GM21367 (cell line): ENCODE measurements around the gene KCNC1.

Experiments used
- ATAC-seq: cut with Tn5 transposase; IDR thresholded peaks from one replicate; pipeline ENCODE4 v1.9.1; 2021; ENCODE audit not compliant: unreplicated experiment

The KCNC1 gene

GRCh38 chr11:17734418-17734911 lies at the start of gene KCNC1:
Gene KCNC1 (plus strand): TSS chr11:17734781. CDS start chr11:17736003, 1,222 bp downstream.
- no peak for ATAC-seq

GRCh38 chr11:17686231-17686980 lies 48.2 kb upstream of the KCNC1 start:
- no peak for ATAC-seq

DNA sequence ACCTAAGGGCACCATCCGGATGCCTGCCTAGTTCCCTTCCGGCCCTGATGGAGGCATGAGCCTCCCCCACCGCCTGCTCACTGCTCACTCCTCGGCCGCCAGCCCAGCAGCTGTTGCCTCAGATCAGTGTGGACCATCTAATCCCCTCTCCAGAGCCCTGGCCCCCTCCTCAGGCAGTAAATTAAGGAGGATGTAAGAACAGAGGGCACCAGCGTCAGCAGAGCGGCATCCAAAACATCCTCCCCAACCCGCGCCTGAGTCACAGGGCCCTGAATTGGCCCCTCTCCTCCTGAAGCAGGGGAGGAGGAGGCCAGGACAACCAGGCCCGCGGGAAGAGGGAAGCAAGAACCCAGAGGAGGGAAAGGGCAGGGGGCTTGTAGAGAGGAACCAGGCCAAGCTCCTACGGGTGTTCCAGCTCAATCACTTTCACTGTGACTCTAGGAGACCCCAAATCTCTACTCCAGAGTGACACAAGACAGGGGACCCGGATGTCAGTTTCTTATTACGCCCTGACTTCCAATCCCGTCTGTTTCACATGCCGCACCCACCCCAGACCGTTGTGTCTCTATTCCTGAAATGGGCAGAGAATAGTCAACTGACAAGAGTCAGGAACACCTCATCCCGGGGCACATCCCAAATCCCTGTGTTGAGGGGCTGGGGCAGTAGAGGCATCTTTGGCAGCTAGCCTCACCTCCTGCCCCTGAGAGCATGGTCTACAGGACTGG lies 46.5 kb upstream of the KCNC1 start:
- no peak for ATAC-seq

DNA sequence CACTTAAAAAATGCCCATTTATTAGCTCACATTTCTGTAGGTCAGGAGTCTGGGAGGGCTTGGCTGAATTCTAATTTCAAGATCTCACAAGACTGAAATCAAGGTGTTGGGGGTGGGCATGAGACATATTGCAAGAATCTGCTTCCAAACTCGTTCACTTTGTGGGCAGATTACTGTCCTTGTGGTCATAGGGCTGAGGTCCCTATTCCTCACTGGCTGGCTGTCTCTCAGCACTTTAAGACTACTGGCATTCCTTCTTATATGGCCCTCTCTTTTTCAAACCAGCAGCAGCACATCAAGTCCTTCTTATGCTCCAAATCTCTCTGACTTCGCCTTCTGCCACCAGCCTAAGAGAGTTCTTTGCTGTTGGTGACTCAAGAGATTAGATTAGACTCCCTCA lies 43.0 kb upstream of the KCNC1 start:
- ATAC-seq, result no peak

GRCh38 chr11:17691976-17692375 lies 42.6 kb upstream of the KCNC1 start:
- no peak for ATAC-seq

DNA sequence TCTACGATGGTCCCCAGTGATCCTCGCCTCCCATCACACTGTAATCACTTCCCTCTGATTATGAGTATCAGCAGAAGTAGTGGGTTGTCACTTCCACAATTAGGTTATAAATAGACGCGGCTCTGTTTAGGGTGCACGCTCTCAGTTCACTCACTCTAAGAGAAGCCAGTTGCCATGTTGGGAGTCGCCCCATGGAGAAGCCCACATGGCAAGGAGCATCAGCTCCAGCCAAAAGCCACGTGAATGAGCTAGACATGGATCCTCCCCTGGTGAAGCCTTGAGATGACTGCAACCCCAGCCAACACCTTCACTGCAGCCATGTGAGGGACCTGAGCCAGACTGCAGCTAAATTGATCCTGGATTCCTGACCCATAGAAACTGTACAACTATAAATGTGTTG lies 41.6 kb upstream of the KCNC1 start:
- ATAC-seq, result no peak

- ATAC-seq, result no peak
Observed at GRCh38 chr11:17693531-17693930, 41.0 kb upstream of the KCNC1 start.

DNA sequence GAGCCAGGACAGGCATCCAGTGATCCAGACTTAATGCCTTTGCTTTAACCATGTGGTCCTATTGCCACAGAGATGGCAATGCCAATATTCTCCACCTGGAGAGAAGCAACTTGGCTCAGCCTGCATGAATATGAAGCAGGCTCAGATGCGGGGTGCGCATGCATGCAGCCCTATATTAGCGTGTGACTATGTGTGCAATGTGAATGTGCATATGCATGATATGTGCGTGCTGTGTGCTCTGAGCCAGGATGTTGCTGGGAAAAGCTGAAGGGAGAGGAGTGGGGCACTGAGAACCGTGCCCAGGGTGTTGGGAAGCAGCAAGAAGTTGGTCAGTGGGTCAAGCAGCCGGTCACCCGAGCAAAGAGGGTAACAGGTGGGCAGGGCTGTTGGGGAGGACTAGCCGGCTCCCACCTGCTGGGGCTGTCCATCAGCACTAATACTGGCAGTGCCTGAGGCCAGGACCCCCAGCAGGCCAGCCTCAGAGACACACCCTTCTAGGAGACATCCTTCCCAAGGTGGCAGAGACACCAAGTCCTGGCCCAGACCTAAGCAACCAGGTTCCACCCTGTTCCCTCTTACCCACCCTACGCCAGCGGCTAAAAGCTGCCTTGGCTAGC lies 40.0 kb upstream of the KCNC1 start:
- no peak for ATAC-seq

DNA sequence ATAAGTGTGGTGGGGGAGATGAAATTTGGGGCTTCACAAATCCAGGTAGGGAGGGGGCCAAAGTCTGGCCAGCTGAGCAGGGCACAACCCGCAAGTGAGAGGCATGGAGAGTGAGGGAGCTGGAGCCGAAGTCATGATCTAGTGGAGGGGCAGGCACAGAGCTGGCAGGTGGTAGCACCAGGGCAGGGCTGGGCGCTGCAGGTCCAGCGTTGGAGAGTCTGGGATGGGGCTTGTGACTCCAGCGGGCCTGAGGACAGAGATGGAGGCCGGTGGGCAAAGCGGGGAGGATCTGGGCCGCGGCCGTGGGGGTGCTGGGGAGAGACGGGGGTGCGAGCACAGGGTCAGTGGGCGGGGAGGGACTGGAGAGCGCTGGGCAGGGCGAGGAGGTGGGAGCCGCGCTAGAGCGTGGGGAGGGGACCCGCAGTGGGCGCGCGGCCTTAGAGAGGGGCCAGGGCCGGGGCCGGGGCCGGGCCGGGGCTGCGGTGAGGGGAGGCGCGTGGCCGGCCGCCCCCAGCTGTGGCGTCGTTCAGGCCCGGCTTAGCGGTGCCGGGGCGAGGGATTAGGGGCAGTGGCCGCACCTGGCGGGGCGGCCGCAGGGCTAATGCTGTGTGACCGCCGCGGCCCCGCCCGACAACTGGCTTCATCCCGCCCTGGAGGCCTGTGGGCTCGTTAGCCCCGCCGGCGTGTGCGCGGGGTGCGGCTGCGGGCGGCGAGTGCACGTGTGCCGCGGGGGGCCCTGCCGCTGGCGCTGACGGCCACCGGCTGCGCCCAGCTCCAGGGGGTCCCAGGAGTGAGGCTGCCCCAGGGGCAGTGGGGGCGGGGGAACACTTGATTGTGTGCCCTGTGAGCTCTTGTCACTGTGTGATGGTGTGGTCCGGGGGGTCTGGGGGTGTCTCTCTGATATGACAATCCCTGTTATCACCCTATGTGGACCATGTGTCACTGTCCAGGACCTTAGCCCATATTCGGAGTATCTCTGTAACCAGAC lies 38.8 kb upstream of the KCNC1 start:
- ATAC-seq, result no peak

DNA sequence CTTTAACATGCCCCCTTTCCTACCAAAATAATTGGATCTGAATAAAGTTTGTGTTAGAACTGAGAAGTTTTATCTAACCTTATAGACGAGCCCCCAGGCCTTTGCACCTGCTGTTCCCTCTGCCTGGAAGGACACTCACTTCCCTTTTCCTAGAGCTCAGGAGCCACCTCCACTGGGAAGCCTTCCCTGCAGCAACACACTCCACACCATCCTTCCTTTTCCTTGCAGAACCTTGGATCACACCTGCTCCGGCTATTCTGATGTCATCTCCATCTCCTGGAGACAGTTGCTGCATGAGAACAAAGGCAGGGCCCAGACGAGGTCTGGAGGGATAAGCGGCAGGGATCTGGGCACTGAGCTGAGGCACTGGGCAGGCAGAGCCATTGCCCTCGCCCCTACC lies 37.8 kb upstream of the KCNC1 start:
- no peak for ATAC-seq

GRCh38 chr11:17697175-17697949 lies 37.2 kb upstream of the KCNC1 start:
- no peak for ATAC-seq

- ATAC-seq, result no peak
Observed at GRCh38 chr11:17699147-17700114, 35.1 kb upstream of the KCNC1 start.

- no peak for ATAC-seq
Observed at GRCh38 chr11:17700991-17701390, 33.6 kb upstream of the KCNC1 start.

DNA sequence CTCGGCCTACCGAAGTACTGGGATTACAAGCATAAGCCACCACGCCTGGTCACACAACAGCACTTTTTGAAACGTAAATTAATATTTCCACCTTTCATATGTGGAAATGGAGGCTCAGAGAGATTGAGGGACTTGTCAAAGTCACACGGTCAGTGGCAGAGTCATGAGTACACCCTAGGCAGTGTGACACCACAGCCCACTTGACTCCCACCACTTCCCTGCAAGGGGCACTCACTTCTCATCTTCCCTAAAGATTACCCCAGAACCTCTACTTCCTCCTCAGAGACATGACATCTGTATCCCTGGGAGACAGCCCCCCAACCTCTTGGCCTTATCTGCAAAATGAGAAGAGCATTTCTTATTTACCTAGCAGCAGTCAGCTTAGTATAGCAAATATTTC lies 31.7 kb upstream of the KCNC1 start:
- ATAC-seq, result no peak

- no peak for ATAC-seq
Observed at GRCh38 chr11:17703951-17704350, 30.6 kb upstream of the KCNC1 start.

DNA sequence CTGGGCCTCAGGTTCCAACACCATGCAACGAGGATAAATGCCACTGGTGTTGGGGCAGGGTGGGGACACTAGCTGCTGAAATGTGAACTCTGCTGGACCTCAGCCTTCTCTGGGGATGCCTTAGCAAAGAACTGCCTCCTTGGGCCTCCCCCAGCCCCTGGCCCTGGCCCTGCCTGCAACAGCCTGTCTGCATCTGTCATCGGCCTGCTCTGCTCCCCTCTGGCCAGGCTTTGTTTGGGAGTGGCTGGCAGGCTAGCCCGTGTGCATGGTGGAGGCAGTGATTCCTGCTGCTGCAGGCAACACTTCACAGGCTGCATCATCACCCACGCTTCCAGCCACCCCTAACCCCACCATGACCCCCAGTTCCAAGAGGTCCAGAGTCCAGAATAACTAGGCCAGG lies 26.8 kb upstream of the KCNC1 start:
- no peak for ATAC-seq

DNA sequence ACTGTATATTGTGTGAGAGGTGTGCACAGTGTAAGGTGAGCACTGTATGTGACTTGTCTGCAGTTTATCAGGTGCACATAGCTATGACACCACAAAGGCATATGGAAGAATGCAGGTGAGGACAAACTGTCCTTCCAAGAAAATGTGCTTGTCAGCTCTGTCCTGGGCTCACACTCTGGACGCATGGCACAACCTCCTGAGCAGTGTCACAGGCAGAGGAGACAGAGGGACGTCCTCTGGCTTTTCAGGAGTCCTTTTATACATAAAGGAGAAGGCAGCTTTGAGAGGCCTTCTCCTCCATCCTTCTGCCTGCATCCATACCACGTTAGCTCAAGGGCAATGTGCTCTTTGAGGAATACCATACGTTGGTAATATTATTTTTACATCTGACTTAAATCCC lies 22.7 kb upstream of the KCNC1 start:
- ATAC-seq, result no peak

- no peak for ATAC-seq
Observed at GRCh38 chr11:17713851-17714250, 20.7 kb upstream of the KCNC1 start.

- no peak for ATAC-seq
Observed at GRCh38 chr11:17714356-17714854, 20.2 kb upstream of the KCNC1 start.
